ENCODE measurements around the gene VAMP7.
"Not testable (repeated sequence)": the region's sequence is repeated elsewhere in the genome, so short reads cannot be mapped to it uniquely, and the experiment has no call there.

The VAMP7 gene

DNA sequence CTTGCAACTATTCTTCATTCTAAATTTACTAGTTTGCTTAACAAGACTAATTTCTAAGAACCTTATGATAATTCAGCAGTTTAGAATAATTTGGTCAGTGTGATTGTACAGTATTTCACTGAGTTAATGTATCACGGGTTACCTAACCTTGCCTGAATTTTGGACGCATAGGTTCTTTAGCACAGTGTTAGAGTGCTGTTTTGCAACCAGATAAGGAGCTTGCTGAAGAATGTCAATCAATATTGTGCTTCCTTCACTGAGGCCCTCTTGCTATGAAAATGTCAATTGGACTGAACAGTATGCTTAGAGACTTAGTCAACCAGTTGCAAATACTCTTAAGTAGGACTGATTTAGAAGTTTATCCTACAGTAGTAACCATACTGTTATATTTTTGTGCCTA is 19.6 kb downstream of the VAMP7 start:
- Histone ChIP-seq H3K4me1 (ENCODE audit: control extremely low read depth in 1 of 4, control insufficient read depth in 4 of 4, insufficient read depth in 4 of 4, low read length in 3 of 4) (no peaks in the 10 kb centered on the region), H3K27ac (ENCODE audit: insufficient read depth in 1 of 2, low read depth in 1 of 2, low read length in 2 of 2, poor library complexity in 1 of 2, severe bottlenecking in 2 of 2) (no peak overlapping the region), H3K9me3 (ENCODE audit: control extremely low read depth in 1 of 5, control insufficient read depth in 4 of 5, insufficient read depth in 2 of 5, low read depth in 1 of 5, low read length in 4 of 5) (no peaks in the 10 kb centered on the region), H3K4me3 (ENCODE audit: control insufficient read depth in 1 of 7, extremely low read depth in 1 of 7, insufficient read depth in 4 of 7, low read depth in 2 of 7, low read length in 6 of 7) (no peak overlapping the region), H3K27me3 (replicated peaks in 2 of 5; ENCODE audit: control insufficient read depth in 4 of 5, insufficient read depth in 5 of 5, low read length in 4 of 5) (no peaks in the 10 kb centered on the region), H3K36me3 (ENCODE audit: control insufficient read depth in 4 of 4, insufficient read depth in 4 of 4, low read length in 3 of 4) (peaks cover 3 to 40% (median 8%) of the 10 kb centered on the region in 4 experiments)
- POLR2A ChIA-PET = no interaction called here
- DNase-seq = no peak
- CTCF ChIA-PET = no interaction called here
- WGBS (ENCODE audit: insufficient coverage) = 94% methylated on average over 2 of the region's 2 CpGs

DNA sequence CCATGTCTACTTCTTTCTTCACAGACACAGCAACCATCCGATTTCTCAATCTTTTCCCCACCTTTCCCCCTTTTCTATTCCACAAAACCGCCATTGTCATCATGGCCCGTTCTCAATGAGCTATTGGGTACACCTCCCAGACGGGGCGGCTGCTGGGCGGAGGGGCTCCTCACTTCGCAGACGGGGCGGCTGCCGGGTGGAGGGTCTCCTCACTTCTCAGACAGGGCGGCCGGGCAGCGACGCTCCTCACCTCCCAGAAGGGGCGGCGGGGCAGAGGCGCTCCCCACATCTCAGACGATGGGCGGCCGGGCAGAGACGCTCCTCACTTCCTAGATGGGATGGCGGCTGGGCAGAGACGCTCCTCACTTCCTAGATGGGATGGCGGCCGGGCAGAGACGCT is 26.5 kb downstream of the VAMP7 start:
- H3K27ac ChIP-seq (ENCODE audit: insufficient read depth in 1 of 2, low read depth in 1 of 2, low read length in 2 of 2, poor library complexity in 1 of 2, severe bottlenecking in 2 of 2); CTCF ChIA-PET; POLR2A ChIA-PET; DNase-seq; H3K4me3 ChIP-seq (ENCODE audit: control insufficient read depth in 1 of 7, extremely low read depth in 1 of 7, insufficient read depth in 4 of 7, low read depth in 2 of 7, low read length in 6 of 7); H3K4me1 ChIP-seq (ENCODE audit: control extremely low read depth in 1 of 4, control insufficient read depth in 4 of 4, insufficient read depth in 4 of 4, low read length in 3 of 4); H3K27me3 ChIP-seq (replicated peaks in 2 of 5; ENCODE audit: control insufficient read depth in 4 of 5, insufficient read depth in 5 of 5, low read length in 4 of 5): not testable (repeated sequence)
- peaks cover 0 to 13% (median 0%) of the 10 kb centered on the region in 5 experiments for H3K9me3 ChIP-seq (ENCODE audit: control extremely low read depth in 1 of 5, control insufficient read depth in 4 of 5, insufficient read depth in 2 of 5, low read depth in 1 of 5, low read length in 4 of 5)
- H3K36me3 ChIP-seq (ENCODE audit: control insufficient read depth in 4 of 4, insufficient read depth in 4 of 4, low read length in 3 of 4) = peaks cover 0 to 36% (median 4%) of the 10 kb centered on the region in 4 experiments
- WGBS (ENCODE audit: insufficient coverage) = 99% methylated on average over 8 of the region's 26 CpGs

DNA sequence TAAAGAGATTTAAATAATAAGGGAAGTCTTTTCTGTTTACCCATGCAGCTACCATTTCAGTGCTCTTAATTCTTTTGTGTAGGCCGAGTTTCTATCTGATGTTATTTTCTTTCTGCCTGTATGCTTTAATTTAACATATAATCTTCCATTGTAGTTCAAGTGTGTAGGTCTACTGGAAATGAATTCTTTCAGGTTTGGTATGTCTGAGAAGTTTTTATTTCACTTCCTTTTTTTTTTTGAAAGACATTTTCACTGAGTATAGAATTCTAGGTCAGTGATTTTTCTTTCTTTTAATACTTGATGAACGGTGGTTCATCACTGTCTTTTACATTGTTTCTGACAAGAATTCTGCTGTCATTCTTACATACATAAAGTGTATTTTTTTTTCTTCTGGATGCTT is 42.1 kb downstream of the VAMP7 start:
- ChIA-PET POLR2A (no interaction called here), CTCF (no interaction called here)
- no CpG with 5 or more reads among the region's 2 CpGs for WGBS (ENCODE audit: insufficient coverage)
- Histone ChIP-seq H3K4me1 (ENCODE audit: control extremely low read depth in 1 of 4, control insufficient read depth in 4 of 4, insufficient read depth in 4 of 4, low read length in 3 of 4) (no peaks in the 10 kb centered on the region), H3K36me3 (ENCODE audit: control insufficient read depth in 4 of 4, insufficient read depth in 4 of 4, low read length in 3 of 4) (peaks cover 3 to 76% (median 10%) of the 10 kb centered on the region in 4 experiments), H3K27ac (ENCODE audit: insufficient read depth in 1 of 2, low read depth in 1 of 2, low read length in 2 of 2, poor library complexity in 1 of 2, severe bottlenecking in 2 of 2) (no peak overlapping the region), H3K4me3 (ENCODE audit: control insufficient read depth in 1 of 7, extremely low read depth in 1 of 7, insufficient read depth in 4 of 7, low read depth in 2 of 7, low read length in 6 of 7) (no peak overlapping the region), H3K9me3 (ENCODE audit: control extremely low read depth in 1 of 5, control insufficient read depth in 4 of 5, insufficient read depth in 2 of 5, low read depth in 1 of 5, low read length in 4 of 5) (peaks cover 0 to 15% (median 5%) of the 10 kb centered on the region in 5 experiments), H3K27me3 (replicated peaks in 2 of 5; ENCODE audit: control insufficient read depth in 4 of 5, insufficient read depth in 5 of 5, low read length in 4 of 5) (no peaks in the 10 kb centered on the region)
- no peak for DNase-seq

DNA sequence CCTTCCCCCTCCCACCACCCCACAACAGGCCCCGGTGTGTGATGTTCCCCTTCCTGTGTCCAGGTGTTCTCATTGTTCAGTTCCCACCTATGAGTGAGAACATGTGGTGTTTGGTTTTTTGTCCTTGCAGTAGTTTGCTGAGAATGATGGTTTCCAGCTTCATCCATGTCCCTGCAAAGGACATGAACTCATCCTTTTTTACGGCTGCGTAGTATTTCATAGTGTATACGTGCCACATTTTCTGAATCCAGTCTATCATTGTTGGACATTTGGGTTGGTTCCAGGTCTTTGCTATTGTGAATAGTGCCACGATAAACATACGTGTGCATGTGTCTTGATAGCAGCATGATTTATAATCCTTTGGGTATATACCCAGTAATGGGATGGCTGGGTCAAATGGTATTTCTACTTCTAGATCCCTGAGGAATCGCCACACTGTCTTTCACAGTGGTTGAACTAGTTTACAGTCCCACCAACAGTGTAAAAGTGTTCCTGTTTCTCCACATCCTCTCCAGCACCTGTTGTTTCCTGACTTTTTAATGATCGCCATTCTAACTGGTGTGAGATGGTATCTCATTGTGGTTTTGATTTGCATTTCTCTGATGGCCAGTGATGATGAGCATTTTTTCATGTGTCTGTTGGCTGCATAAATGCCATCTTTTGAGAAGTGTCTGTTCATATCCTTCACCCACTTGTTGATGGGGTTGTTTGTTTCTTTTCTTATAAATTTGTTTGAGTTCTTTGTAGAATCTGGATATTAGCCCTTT is 49.9 kb downstream of the VAMP7 start:
- DNase-seq; H3K27me3 ChIP-seq (replicated peaks in 2 of 5; ENCODE audit: control insufficient read depth in 4 of 5, insufficient read depth in 5 of 5, low read length in 4 of 5); CTCF ChIA-PET; H3K4me3 ChIP-seq (ENCODE audit: control insufficient read depth in 1 of 7, extremely low read depth in 1 of 7, insufficient read depth in 4 of 7, low read depth in 2 of 7, low read length in 6 of 7); H3K27ac ChIP-seq (ENCODE audit: insufficient read depth in 1 of 2, low read depth in 1 of 2, low read length in 2 of 2, poor library complexity in 1 of 2, severe bottlenecking in 2 of 2); H3K4me1 ChIP-seq (ENCODE audit: control extremely low read depth in 1 of 4, control insufficient read depth in 4 of 4, insufficient read depth in 4 of 4, low read length in 3 of 4); POLR2A ChIA-PET: not testable (repeated sequence)
- peaks cover 1 to 26% (median 20%) of the 10 kb centered on the region in 5 experiments for H3K9me3 ChIP-seq (ENCODE audit: control extremely low read depth in 1 of 5, control insufficient read depth in 4 of 5, insufficient read depth in 2 of 5, low read depth in 1 of 5, low read length in 4 of 5)
- 96% methylated on average over 4 of the region's 8 CpGs for WGBS (ENCODE audit: insufficient coverage)
- peaks cover 3 to 42% (median 17%) of the 10 kb centered on the region in 4 experiments for H3K36me3 ChIP-seq (ENCODE audit: control insufficient read depth in 4 of 4, insufficient read depth in 4 of 4, low read length in 3 of 4)

DNA sequence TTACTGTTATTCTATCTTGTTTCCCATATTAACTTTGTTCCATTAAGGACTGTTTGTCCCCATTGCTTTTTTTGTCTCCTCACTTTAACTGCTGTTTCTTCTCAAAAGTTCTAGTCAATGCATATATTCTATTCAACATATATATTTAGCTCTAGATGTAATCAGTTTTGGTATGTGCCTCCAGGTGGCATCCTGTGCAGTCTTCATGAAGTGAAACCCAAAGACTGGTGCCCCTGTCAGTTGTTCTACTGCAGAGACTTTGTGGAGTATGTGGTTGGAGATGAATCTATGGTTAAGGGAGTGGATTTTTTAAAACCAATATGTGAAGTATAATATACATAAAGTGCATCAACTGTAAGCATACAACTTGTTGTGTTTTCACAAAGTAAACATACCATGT is 57.0 kb downstream of the VAMP7 start:
- POLR2A ChIA-PET = no interaction called here
- Histone ChIP-seq H3K36me3 (ENCODE audit: control insufficient read depth in 4 of 4, insufficient read depth in 4 of 4, low read length in 3 of 4) (peaks cover 2 to 14% (median 5%) of the 10 kb centered on the region in 4 experiments), H3K9me3 (ENCODE audit: control extremely low read depth in 1 of 5, control insufficient read depth in 4 of 5, insufficient read depth in 2 of 5, low read depth in 1 of 5, low read length in 4 of 5) (peaks cover 0 to 1% (median 0%) of the 10 kb centered on the region in 5 experiments), H3K27me3 (replicated peaks in 2 of 5; ENCODE audit: control insufficient read depth in 4 of 5, insufficient read depth in 5 of 5, low read length in 4 of 5) (peaks cover 0 to 2% (median 0%) of the 10 kb centered on the region in 5 experiments), H3K27ac (ENCODE audit: insufficient read depth in 1 of 2, low read depth in 1 of 2, low read length in 2 of 2, poor library complexity in 1 of 2, severe bottlenecking in 2 of 2) (no peak overlapping the region), H3K4me1 (ENCODE audit: control extremely low read depth in 1 of 4, control insufficient read depth in 4 of 4, insufficient read depth in 4 of 4, low read length in 3 of 4) (no peaks in the 10 kb centered on the region), H3K4me3 (ENCODE audit: control insufficient read depth in 1 of 7, extremely low read depth in 1 of 7, insufficient read depth in 4 of 7, low read depth in 2 of 7, low read length in 6 of 7) (no peak overlapping the region)
- CTCF ChIA-PET = no interaction called here
- no peak for DNase-seq

DNA sequence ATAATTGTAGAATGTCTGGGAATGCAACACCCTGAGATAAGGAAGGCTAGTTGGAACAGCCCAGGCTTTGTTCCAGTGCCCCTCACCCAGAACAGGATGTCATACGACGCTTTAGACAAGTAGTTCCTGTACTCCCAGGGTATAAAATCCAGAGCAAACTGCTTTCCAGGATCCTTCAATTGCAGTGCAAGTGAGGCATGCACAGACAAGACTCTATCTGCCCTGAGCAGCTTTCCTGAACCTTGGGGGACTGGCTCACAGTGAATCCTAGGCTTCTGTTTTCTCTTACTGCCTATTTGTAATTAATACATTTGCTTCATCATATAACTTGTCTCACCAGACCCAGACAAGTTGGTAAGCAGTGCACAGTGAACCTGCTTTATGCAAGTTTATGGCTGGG is 68.0 kb downstream of the VAMP7 start:
- Histone ChIP-seq H3K27me3 (replicated peaks in 2 of 5; ENCODE audit: control insufficient read depth in 4 of 5, insufficient read depth in 5 of 5, low read length in 4 of 5) (peaks cover 0 to 3% (median 0%) of the 10 kb centered on the region in 5 experiments), H3K27ac (ENCODE audit: insufficient read depth in 1 of 2, low read depth in 1 of 2, low read length in 2 of 2, poor library complexity in 1 of 2, severe bottlenecking in 2 of 2) (no peak overlapping the region), H3K4me1 (ENCODE audit: control extremely low read depth in 1 of 4, control insufficient read depth in 4 of 4, insufficient read depth in 4 of 4, low read length in 3 of 4) (no peaks in the 10 kb centered on the region), H3K9me3 (ENCODE audit: control extremely low read depth in 1 of 5, control insufficient read depth in 4 of 5, insufficient read depth in 2 of 5, low read depth in 1 of 5, low read length in 4 of 5) (peaks cover 0 to 2% (median 0%) of the 10 kb centered on the region in 5 experiments), H3K36me3 (ENCODE audit: control insufficient read depth in 4 of 4, insufficient read depth in 4 of 4, low read length in 3 of 4) (peaks cover 0 to 9% (median 0%) of the 10 kb centered on the region in 4 experiments), H3K4me3 (ENCODE audit: control insufficient read depth in 1 of 7, extremely low read depth in 1 of 7, insufficient read depth in 4 of 7, low read depth in 2 of 7, low read length in 6 of 7) (no peak overlapping the region)
- CTCF ChIA-PET = no interaction called here
- 34% methylated on average over 2 of the region's 2 CpGs for WGBS (ENCODE audit: insufficient coverage)
- POLR2A ChIA-PET = no interaction called here
- no peak for DNase-seq

DNA sequence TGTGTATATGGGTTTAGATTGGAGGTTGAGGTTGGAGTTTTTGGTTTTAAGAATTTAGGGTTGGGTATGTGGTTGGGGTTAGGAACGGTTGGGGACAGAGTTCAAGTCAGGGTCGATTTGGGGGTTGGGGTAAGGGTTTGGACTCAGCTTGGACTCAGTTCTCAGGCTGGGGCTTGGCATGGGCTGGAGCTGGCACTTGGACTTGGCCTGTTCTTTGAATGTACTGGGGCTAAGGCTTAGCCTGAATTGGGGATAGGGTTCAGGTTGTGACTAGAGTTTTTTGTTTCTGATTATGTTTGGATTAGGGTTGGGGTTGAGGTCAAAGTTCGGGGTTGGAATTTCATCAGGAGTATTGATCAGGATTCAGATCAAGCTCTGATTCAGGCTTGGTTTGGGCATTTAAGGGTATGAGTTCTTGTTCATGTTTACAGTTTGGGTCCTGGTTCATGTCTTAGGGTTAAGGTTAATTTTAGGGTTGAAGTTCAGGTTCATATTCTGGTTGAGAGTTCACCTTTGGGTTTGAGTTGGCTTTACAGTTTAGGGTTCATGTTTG is 70.2 kb downstream of the VAMP7 start:
- Histone ChIP-seq H3K4me1 (ENCODE audit: control extremely low read depth in 1 of 4, control insufficient read depth in 4 of 4, insufficient read depth in 4 of 4, low read length in 3 of 4) (no peaks in the 10 kb centered on the region), H3K36me3 (ENCODE audit: control insufficient read depth in 4 of 4, insufficient read depth in 4 of 4, low read length in 3 of 4) (no peaks in the 10 kb centered on the region), H3K27me3 (replicated peaks in 2 of 5; ENCODE audit: control insufficient read depth in 4 of 5, insufficient read depth in 5 of 5, low read length in 4 of 5) (peaks cover 0 to 5% (median 0%) of the 10 kb centered on the region in 5 experiments), H3K9me3 (ENCODE audit: control extremely low read depth in 1 of 5, control insufficient read depth in 4 of 5, insufficient read depth in 2 of 5, low read depth in 1 of 5, low read length in 4 of 5) (peaks cover 0 to 2% (median 0%) of the 10 kb centered on the region in 5 experiments), H3K4me3 (ENCODE audit: control insufficient read depth in 1 of 7, extremely low read depth in 1 of 7, insufficient read depth in 4 of 7, low read depth in 2 of 7, low read length in 6 of 7) (no peak overlapping the region), H3K27ac (ENCODE audit: insufficient read depth in 1 of 2, low read depth in 1 of 2, low read length in 2 of 2, poor library complexity in 1 of 2, severe bottlenecking in 2 of 2) (no peak overlapping the region)
- POLR2A ChIA-PET = no interaction called here
- no peak for DNase-seq
- WGBS (ENCODE audit: insufficient coverage) = 74% methylated on average over 2 of the region's 3 CpGs
- CTCF ChIA-PET = no interaction called here

Data from common myeloid progenitor, CD34-positive (primary cell).